Globus pallidus (tissue), 1 donor: ENCODE data around the gene PKN3.
"Not testable (repeated sequence)": the region's sequence is repeated elsewhere in the genome, so short reads cannot be mapped to it uniquely, and the experiment has no call there.

Experiments used
- DNase-seq: peaks from one replicate; pipeline ENCODE4 v3.0.0-alpha.2; 2015; ENCODE audit warnings: low spot score

PKN3 gene

GRCh38 chr9:128693738-128694137, 8.6 kb upstream of the PKN3 start:
- not testable (repeated sequence) for DNase-seq

- DNase-seq = no peak
These were observed 8.0 kb upstream of the PKN3 start for GRCh38 chr9:128694344-128694743.

GRCh38 chr9:128696923-128697707, 5.2 kb upstream of the PKN3 start:
- no peak for DNase-seq

GRCh38 chr9:128699096-128699795, 3.1 kb upstream of the PKN3 start:
- not testable (repeated sequence) for DNase-seq

GRCh38 chr9:128701227-128701854, 962 bp upstream of the PKN3 start:
- DNase-seq = no peak

- no peak for DNase-seq
These were observed 779 bp downstream of the PKN3 start for GRCh38 chr9:128702949-128703615.

- DNase-seq = no peak
These were observed 1.5 kb downstream of the PKN3 start for GRCh38 chr9:128703616-128704355.

GRCh38 chr9:128704356-128704670, 2.0 kb downstream of the PKN3 start:
- no peak for DNase-seq

GRCh38 chr9:128705051-128705965, 3.0 kb downstream of the PKN3 start:
- no peak for DNase-seq

GRCh38 chr9:128706045-128706444, 3.7 kb downstream of the PKN3 start:
- DNase-seq = no peak

GRCh38 chr9:128706671-128707381, 4.5 kb downstream of the PKN3 start:
- DNase-seq = no peak

GRCh38 chr9:128707446-128707845, 5.1 kb downstream of the PKN3 start:
- DNase-seq = no peak

- no peak for DNase-seq
These were observed 10.4 kb downstream of the PKN3 start for GRCh38 chr9:128712451-128713410.

- no peak for DNase-seq
These were observed 11.1 kb downstream of the PKN3 start for GRCh38 chr9:128713411-128713780.

GRCh38 chr9:128713941-128714573, 11.8 kb downstream of the PKN3 start:
- no peak for DNase-seq

GRCh38 chr9:128714586-128715435, 12.5 kb downstream of the PKN3 start:
- DNase-seq = no peak

GRCh38 chr9:128715436-128715750, 13.1 kb downstream of the PKN3 start:
- no peak for DNase-seq
